ENCODE measurements around the gene TK2. TPM values are rescaled to one million over a fixed set of nuclear protein-coding genes. Genes with fewer than 3 reads are reported as not detected.

The TK2 gene
- polyA plus RNA-seq, 3 donors, result 29.8 to 38.9 (median 32.4) TPM

DNA sequence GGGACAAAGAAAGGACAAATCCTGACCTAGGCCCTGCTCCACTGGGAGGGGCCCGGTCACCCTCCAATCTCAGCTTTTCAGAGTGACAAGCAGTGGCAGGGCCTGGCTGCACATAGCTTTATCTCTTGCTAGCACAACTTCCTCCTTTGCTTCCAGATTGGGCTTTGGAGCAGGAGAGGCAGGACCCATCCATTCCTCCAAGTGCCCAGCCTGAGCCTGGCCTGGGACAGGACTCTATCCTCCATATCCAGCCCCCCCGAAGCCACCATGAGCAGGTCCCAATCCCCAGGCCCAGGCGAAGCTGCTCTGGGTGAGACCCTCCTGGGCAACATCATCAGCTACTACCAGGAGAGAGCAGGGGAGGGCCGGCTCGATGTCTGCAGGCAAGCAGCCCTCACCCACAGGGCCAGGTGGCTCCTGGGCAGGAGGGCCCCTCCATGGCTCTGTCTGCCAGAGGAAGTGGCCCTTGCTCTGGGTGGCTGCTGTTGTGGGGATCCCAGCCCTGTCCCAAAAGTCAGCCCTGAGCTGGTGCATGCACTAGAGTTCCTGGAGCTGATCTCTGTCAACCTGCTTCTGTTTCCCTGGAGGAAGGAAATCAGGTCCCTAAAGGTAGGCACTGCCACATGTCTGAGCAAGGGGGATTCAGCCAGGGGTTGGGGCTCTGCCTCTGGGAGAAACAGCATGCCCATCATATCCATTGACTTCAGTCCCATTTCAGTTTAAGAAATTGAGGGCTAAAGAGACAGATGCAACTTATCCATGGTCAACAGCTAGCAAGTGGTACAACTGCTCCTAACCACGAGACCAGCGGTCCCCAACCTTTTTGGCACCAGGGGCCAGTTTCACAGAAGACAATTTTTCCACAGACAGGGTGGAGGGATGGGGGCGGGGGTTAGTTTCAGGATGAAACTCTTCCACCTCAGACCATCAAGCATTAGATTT, 58.9 kb downstream of the TK2 start:
- H3K27me3 Mint-ChIP-seq (ENCODE audit: low read depth in 3 of 3), result peaks cover 0 to 14% (median 6%) of the 10 kb centered on the region in 3 donors
- H2AFZ ChIP-seq (ENCODE audit: insufficient read depth, low read depth, low read length, poor library complexity, severe bottlenecking), result no peak overlapping the region
- peaks cover 0 to 3% (median 0%) of the 10 kb centered on the region in 7 donors for H3K9me3 Mint-ChIP-seq
- peak in 2 of 3 donors; percentile 10 to 20 for DNase-seq
- H4K20me1 ChIP-seq (ENCODE audit: insufficient read depth, low read length), result no peaks in the 10 kb centered on the region
- H3K4me1 Mint-ChIP-seq, result peaks cover 39% of the 10 kb centered on the region
- no peaks in the 10 kb centered on the region for H3K36me3 ChIP-seq (replicated peaks in 1 of 2; ENCODE audit: control insufficient read depth in 1 of 2, insufficient read depth in 2 of 2, low read length in 2 of 2)
- no peaks in the 10 kb centered on the region for H3K79me2 ChIP-seq (ENCODE audit: insufficient read depth, low read length)
- H3K27ac Mint-ChIP-seq, result peak overlapping the region in 4 of 7 donors; percentile 11 to 81 (median 39)
- intact Hi-C loops (cut with micrococcal nuclease), result no loop called here
- no peak overlapping the region for H3K4me3 Mint-ChIP-seq
- H3K27ac ChIP-seq (ENCODE audit: low read depth in 1 of 2, low read length in 2 of 2), result no peak overlapping the region
- no peak overlapping the region for H3K9ac ChIP-seq (ENCODE audit: insufficient read depth, low read length, poor library complexity, severe bottlenecking)
- no peak overlapping the region for H3K4me3 ChIP-seq (replicated peaks in 1 of 3; ENCODE audit: low read depth in 2 of 3, low read length in 3 of 3)
- H3K4me2 ChIP-seq (replicated peaks; ENCODE audit: extremely low read depth, low read length, poor library complexity, severe bottlenecking), result no peak overlapping the region
- H3K9me3 ChIP-seq (replicated peaks in 1 of 2; ENCODE audit: control insufficient read depth in 1 of 2, insufficient read depth in 1 of 2, low read length in 2 of 2), result no peaks in the 10 kb centered on the region
- WGBS (ENCODE audit: insufficient coverage), result 40% methylated on average over 3 of the region's 8 CpGs
- TF ChIP-seq, protein P1, sequence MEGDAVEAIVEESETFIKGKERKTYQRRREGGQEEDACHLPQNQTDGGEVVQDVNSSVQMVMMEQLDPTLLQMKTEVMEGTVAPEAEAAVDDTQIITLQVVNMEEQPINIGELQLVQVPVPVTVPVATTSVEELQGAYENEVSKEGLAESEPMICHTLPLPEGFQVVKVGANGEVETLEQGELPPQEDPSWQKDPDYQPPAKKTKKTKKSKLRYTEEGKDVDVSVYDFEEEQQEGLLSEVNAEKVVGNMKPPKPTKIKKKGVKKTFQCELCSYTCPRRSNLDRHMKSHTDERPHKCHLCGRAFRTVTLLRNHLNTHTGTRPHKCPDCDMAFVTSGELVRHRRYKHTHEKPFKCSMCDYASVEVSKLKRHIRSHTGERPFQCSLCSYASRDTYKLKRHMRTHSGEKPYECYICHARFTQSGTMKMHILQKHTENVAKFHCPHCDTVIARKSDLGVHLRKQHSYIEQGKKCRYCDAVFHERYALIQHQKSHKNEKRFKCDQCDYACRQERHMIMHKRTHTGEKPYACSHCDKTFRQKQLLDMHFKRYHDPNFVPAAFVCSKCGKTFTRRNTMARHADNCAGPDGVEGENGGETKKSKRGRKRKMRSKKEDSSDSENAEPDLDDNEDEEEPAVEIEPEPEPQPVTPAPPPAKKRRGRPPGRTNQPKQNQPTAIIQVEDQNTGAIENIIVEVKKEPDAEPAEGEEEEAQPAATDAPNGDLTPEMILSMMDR (IDR thresholded peaks at IDR 0.05), result no peak
- H3K27me3 ChIP-seq (ENCODE audit: control insufficient read depth in 2 of 2, insufficient read depth in 2 of 2, low read length in 2 of 2), result no peaks in the 10 kb centered on the region
- H3K4me1 ChIP-seq (ENCODE audit: control insufficient read depth in 1 of 2, insufficient read depth in 2 of 2, low read length in 2 of 2), result peaks cover 30 to 31% of the 10 kb centered on the region in 2 donors
- peaks cover 28 to 33% of the 10 kb centered on the region in 2 donors for H3K36me3 Mint-ChIP-seq

DNA sequence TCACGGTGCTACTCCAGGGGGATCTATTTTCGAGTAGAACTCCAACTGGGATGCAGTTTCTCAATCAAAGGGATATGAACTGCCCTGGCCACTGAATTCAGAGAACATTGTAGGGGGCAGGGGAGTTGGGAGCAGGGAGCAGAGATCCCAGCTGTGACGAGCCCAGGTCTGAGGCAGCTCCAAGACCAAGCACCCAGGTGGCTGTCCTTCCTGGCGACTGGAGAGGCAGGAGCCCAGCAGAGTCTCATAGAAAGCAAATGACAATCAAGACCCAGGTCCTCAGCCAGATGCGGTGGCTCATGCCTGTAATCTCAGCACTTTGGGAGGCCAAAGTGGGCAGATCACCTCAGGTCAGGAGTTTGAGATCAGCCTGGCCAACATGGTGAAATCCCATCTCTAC, 60.1 kb downstream of the TK2 start:
- Mint-ChIP-seq H3K9me3 (peaks cover 0 to 2% (median 0%) of the 10 kb centered on the region in 7 donors), H3K4me3 (no peak overlapping the region), H3K36me3 (peaks cover 24 to 35% of the 10 kb centered on the region in 2 donors), H3K27ac (peak overlapping the region in 1 of 7 donors; percentile 11), H3K27me3 (ENCODE audit: low read depth in 3 of 3) (peaks cover 2 to 12% (median 6%) of the 10 kb centered on the region in 3 donors), H3K4me1 (peaks cover 51% of the 10 kb centered on the region)
- Histone ChIP-seq H3K9me3 (replicated peaks in 1 of 2; ENCODE audit: control insufficient read depth in 1 of 2, insufficient read depth in 1 of 2, low read length in 2 of 2) (no peaks in the 10 kb centered on the region), H3K4me2 (replicated peaks; ENCODE audit: extremely low read depth, low read length, poor library complexity, severe bottlenecking) (no peak overlapping the region), H2AFZ (ENCODE audit: insufficient read depth, low read depth, low read length, poor library complexity, severe bottlenecking) (no peak overlapping the region), H3K4me3 (replicated peaks in 1 of 3; ENCODE audit: low read depth in 2 of 3, low read length in 3 of 3) (no peak overlapping the region), H3K9ac (ENCODE audit: insufficient read depth, low read length, poor library complexity, severe bottlenecking) (no peak overlapping the region), H3K27ac (ENCODE audit: low read depth in 1 of 2, low read length in 2 of 2) (no peak overlapping the region), H4K20me1 (ENCODE audit: insufficient read depth, low read length) (no peaks in the 10 kb centered on the region), H3K36me3 (replicated peaks in 1 of 2; ENCODE audit: control insufficient read depth in 1 of 2, insufficient read depth in 2 of 2, low read length in 2 of 2) (no peaks in the 10 kb centered on the region), H3K27me3 (ENCODE audit: control insufficient read depth in 2 of 2, insufficient read depth in 2 of 2, low read length in 2 of 2) (no peaks in the 10 kb centered on the region), H3K4me1 (ENCODE audit: control insufficient read depth in 1 of 2, insufficient read depth in 2 of 2, low read length in 2 of 2) (peaks cover 42 to 44% of the 10 kb centered on the region in 2 donors), H3K79me2 (ENCODE audit: insufficient read depth, low read length) (no peaks in the 10 kb centered on the region)
- WGBS (ENCODE audit: insufficient coverage), result 100% methylated on average over 4 of the region's 5 CpGs
- DNase-seq, result no peak
- TF ChIP-seq, protein P1 (IDR thresholded peaks at IDR 0.05), result no peak
- intact Hi-C loops (cut with micrococcal nuclease), result loop anchor here in 1 of 2 donors (10.0 kb wide), 1 partner anchor 65 kb away; the partner anchor contains the start of genes CKLF and TK2

All from CD14-positive monocyte (primary cell).